Raji (cell line): Measurements from ENCODE around the gene NELFA.

ENCODE experiments used
- POLR2A ChIP-seq: IDR thresholded peaks from 2 replicates; pipeline ENCODE4 v1.6.1; 2011; ENCODE audit warnings: low read depth, low read length, control low read depth; ENCODE audit not compliant: insufficient read depth

Gene NELFA

GRCh38 chr4:1961038-1961437, 47.7 kb downstream of the NELFA start:
- TF ChIP-seq POLR2A: no peak

GRCh38 chr4:1960170-1960825, 48.5 kb downstream of the NELFA start:
- TF ChIP-seq POLR2A: no peak

GRCh38 chr4:1959104-1959384, 49.7 kb downstream of the NELFA start:
- no peak for TF ChIP-seq POLR2A

GRCh38 chr4:1958276-1959103, 50.3 kb downstream of the NELFA start:
- TF ChIP-seq POLR2A: no peak

- no peak for TF ChIP-seq POLR2A
Measured at GRCh38 chr4:1956631-1957030, 52.1 kb downstream of the NELFA start.

- TF ChIP-seq POLR2A: no peak
Measured at GRCh38 chr4:1953335-1953734, 55.4 kb downstream of the NELFA start.

- no peak for TF ChIP-seq POLR2A
Measured at GRCh38 chr4:1952719-1953118, 56.1 kb downstream of the NELFA start.

GRCh38 chr4:1952058-1952700, 56.6 kb downstream of the NELFA start:
- TF ChIP-seq POLR2A: no peak

GRCh38 chr4:1950369-1950768, 58.4 kb downstream of the NELFA start:
- TF ChIP-seq POLR2A: no peak

- TF ChIP-seq POLR2A: no peak
Measured at GRCh38 chr4:1948892-1949436, 59.8 kb downstream of the NELFA start.

GRCh38 chr4:1948232-1948631, 60.5 kb downstream of the NELFA start:
- TF ChIP-seq POLR2A: no peak

- no peak for TF ChIP-seq POLR2A
Measured at GRCh38 chr4:1945912-1946311, 62.9 kb downstream of the NELFA start.

GRCh38 chr4:1945124-1945895, 63.5 kb downstream of the NELFA start:
- TF ChIP-seq POLR2A: no peak

- no peak for TF ChIP-seq POLR2A
Measured at GRCh38 chr4:1943928-1944327, 64.8 kb downstream of the NELFA start.

- TF ChIP-seq POLR2A: no peak
Measured at GRCh38 chr4:1940566-1940965, 68.2 kb downstream of the NELFA start.
